HG02840 (cell line): Measurements from ENCODE around the gene DDX46.
"Not testable (repeated sequence)": the region's sequence is repeated elsewhere in the genome, so short reads cannot be mapped to it uniquely, and the experiment has no call there.

ENCODE experiments used
- ATAC-seq: cut with Tn5 transposase; IDR thresholded peaks from one replicate; pipeline ENCODE4 v1.9.1; 2021; ENCODE audit warnings: mild to moderate bottlenecking, moderate library complexity, moderate number of reproducible peaks; ENCODE audit not compliant: unreplicated experiment, low FRiP score

DDX46 gene, protein sequence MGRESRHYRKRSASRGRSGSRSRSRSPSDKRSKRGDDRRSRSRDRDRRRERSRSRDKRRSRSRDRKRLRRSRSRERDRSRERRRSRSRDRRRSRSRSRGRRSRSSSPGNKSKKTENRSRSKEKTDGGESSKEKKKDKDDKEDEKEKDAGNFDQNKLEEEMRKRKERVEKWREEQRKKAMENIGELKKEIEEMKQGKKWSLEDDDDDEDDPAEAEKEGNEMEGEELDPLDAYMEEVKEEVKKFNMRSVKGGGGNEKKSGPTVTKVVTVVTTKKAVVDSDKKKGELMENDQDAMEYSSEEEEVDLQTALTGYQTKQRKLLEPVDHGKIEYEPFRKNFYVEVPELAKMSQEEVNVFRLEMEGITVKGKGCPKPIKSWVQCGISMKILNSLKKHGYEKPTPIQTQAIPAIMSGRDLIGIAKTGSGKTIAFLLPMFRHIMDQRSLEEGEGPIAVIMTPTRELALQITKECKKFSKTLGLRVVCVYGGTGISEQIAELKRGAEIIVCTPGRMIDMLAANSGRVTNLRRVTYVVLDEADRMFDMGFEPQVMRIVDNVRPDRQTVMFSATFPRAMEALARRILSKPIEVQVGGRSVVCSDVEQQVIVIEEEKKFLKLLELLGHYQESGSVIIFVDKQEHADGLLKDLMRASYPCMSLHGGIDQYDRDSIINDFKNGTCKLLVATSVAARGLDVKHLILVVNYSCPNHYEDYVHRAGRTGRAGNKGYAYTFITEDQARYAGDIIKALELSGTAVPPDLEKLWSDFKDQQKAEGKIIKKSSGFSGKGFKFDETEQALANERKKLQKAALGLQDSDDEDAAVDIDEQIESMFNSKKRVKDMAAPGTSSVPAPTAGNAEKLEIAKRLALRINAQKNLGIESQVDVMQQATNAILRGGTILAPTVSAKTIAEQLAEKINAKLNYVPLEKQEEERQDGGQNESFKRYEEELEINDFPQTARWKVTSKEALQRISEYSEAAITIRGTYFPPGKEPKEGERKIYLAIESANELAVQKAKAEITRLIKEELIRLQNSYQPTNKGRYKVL

GRCh38 chr5:134758504-134759341, at the start of gene DDX46:
Gene DDX46, plus strand, starts transcription at chr5:134758779. Its CDS starts 160 bp downstream, at chr5:134758939.
- ATAC-seq: peak; percentile 91

DNA sequence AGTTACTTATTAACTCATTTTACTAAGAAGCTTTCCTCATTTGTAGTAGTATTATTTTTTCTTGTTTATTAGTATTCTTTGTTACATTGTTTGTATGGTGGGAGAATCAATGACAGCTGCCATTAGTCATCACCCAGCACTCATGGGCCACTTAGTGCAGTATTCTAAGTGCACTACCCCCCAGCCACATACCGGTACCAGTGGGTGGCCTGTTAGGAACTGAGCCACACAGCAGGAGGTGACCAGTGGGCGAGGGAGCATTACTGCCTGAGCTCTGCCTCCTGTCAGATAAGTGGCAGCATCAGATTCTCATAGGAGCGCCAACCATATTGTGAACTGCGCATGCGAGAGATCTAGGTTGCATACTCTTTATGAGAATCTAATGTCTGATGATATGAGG, 44.5 kb upstream of the DDX46 start:
- no peak for ATAC-seq

GRCh38 chr5:134714541-134714940, 44.0 kb upstream of the DDX46 start:
- no peak for ATAC-seq

DNA sequence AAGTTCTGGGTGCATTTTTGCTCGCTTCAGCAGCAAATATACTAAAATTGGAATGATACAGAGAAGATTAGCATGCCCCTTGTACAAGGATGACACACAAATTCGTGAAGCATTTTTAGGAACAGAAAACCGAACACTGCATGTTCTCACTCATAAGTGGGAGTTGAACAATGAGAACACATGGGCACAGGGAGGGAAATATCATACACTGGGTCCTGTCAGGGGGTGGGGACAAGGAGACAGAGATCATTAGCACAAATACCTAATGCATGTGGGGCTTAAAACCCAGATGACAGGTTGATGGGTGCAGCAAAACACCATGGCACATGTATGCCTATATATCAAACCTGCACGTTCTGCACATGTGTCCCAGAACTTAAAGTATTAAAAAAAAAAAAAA, 43.1 kb upstream of the DDX46 start:
- ATAC-seq: not testable (repeated sequence)

DNA sequence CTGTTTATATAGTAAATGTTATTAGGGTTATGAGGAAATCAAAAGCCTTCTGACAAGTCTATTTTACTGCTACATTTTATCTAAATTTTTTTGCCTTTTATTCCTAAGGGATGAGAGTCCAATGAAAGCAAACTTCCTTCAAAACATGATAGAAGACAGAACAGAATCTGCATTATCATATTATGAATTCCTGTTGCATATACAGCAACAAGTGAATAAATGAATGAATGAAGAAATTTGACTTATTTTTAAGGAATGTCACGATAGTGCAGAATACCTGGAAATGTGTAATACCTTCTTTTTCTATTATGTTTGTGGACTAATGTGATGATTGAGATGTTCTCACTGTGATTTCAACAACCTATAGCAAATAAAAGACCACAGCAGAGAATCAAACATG, 33.7 kb upstream of the DDX46 start:
- ATAC-seq: no peak

GRCh38 chr5:134732819-134733218, 25.8 kb upstream of the DDX46 start:
- no peak for ATAC-seq

DNA sequence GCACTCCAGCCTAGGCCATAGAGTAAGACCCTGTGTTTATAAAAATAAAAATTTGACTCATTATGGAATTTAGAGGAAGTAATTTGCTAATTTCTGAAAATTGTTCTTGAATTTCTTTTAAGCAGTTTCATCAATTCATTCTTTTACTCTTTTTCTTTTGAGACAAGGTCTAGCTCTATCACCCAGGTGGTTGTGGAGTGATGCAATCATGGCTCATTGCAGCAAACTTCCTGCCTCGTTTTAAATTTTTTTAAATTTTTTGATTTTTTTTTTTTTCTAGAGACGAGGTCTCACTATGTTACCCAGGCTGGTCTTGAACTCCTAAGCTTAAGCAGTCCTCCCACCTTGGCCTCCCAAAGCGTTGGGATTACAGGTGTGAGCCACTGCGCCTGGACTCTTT, 23.3 kb upstream of the DDX46 start:
- ATAC-seq: no peak

DNA sequence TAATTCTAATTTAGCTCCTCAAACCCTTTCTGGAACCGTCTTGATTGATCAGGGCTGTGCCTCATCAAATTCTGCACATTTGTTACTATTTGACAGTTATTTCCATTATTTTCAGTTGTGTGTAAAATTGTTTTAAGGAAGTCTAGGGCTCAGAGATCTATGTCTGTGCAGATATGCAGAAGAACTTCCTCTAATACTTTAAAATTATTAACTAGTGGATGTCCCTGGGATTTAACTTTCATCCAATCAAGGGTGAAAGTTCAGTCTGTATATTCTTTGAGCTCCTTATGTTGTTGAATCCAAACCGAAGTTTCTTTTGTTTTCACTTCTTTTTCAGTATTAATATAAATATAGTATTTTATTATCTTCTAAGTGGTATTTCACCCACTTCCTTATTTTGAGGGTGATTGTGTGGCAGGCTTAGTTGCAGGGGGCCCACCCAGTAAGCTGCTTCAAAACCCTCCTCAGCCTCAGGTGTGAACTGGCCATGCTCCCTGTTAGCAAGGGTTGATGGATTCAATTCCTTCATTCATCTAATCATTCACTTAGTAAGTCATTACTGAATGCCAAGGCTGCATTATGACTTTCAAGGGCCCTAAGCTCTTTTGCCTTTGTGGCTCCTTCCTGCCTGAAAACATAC, 22.3 kb upstream of the DDX46 start:
- ATAC-seq: no peak

GRCh38 chr5:134738133-134738962, 20.2 kb upstream of the DDX46 start, which contains the start of gene CAMLG:
Gene CAMLG, plus strand, starts transcription at chr5:134738548. Its CDS starts 73 bp downstream, at chr5:134738621.
- ATAC-seq: peak; percentile 96

DNA sequence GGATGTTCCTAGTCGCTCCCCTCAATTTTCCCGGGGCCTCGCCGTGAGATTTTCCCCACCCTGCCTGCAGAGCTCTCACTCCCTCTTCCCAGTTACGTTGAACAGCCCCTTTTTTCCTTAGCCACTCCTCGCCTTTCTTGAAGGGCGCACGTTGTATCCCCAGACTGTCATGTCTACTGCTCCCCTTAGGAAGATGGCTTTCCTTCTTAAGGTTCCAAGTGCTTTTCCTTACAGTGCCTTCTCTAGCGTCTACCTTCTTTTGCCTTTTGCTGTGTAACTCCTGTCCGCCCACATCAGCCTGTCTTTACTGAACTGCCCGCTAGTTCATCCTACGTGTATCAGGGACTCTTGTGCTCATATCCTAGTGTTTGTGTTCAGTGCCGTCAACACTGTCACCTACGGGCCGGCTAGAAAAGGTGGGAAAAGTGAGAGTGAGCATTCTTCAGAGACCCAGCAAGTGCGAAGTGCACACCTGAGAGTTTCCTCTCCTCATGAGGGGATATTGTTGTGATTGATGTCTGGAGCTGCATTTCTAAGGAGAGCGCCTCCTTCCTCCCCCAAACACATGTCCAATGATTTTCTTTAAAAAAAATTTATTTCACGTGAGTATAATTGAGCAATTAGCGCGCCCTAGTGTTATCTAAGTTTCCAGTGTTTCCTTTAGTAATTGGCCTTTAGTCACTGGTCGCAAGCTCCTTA, 19.5 kb upstream of the DDX46 start:
- ATAC-seq: no peak

DNA sequence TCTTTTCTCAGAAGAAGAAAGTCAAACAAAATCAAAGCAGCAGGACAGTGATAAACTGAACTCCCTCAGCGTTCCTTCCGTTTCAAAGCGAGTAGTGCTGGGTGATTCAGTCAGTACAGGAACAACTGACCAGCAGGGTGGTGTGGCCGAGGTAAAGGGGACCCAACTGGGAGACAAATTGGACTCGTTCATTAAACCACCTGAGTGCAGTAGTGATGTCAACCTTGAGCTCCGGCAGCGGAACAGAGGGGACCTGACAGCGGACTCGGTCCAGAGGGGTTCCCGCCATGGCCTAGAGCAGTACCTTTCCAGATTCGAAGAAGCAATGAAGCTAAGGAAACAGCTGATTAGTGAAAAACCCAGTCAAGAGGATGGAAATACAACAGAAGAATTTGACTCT, 17.5 kb upstream of the DDX46 start:
- no peak for ATAC-seq

DNA sequence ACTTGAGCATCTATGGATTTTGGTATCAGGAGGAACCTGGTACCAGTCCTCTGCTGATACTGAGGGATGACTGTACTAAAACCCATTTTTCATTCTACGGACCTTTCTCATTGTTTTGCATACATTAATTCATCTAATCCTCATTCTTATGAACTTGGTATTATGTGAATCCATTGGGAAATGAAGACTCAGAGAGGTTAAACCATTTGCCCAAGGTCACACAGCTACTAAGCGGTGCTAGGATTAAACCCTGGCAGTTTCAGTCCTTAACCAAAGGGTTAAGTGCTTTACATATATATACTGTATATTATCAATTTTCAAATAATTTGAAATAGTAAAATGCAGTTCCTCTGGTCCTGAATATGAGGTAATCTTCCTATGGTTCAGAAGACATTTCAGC, 16.4 kb upstream of the DDX46 start:
- ATAC-seq: no peak

DNA sequence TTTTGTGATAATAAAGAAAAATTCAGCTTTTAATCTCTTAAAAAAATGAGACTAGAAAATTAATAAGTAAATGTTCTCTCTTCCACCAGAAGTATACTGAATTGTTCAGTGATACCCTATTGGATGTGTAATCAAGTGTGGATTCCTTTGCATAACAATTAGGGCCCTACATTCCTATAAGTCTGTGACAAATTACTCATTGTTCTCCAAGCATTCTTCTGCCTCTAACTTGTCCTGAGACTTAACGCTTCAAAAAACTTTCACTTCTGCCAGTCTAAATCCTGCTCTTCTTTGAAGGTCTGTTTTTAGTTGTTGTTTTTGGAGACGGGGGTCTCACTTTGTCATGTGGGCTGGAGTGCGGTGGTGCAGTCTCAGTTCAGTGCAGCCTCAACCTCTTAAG, 9.2 kb upstream of the DDX46 start:
- no peak for ATAC-seq

DNA sequence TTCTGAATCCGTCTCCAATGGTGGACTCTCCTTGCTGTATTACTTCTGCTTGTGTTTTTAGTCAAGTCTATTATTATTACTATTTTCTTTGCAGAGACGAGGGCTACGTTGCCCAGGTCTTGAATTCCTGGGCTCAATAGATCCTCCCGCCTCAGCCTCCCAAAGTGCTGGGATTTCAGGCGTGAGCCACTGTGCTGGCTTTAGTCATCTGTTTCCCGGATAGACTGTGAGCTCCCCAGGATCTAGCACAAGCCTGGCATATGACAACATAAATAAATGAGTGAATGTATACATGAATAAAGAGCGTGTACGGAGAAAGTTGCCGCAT, 439 bp upstream of the DDX46 start:
- no peak for ATAC-seq

DNA sequence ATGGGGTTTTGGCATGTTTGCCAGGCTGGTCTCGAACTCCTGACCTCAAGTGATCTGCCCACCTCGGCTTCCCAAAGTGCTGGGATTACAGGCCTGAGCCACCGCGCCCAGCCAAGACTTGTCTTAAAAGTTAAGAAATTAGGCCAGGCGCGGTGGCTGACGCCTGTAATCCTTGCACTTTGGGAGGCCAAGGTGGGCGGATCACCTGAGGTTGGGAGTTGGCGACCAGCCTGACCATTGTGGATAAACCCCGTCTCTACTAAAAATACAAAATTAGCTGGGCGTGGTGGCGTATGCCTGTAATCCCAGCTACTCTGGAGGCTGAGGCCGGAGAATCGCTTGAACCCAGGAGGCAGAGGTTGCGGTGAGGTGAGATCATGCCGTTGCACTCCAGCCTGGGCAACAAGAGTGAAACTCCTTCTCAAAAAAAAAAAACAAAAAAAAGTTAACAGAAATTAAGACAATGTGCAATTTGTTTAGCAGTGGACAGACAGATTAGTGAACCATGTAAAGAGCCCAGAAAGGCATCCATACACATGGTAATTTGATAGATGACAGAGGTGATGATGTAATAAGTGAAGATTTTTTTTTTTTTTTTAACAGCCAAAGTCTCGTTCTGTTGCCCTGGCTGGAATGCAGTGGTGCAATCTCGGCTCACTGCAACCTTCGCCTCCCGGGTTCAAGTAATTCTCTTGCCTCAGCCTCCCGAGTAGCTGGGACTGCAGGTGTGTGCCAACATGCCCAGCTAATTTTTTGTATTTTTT, 9.1 kb downstream of the DDX46 start:
- ATAC-seq: not testable (repeated sequence)

GRCh38 chr5:134769206-134769605, 10.6 kb downstream of the DDX46 start:
- no peak for ATAC-seq

DNA sequence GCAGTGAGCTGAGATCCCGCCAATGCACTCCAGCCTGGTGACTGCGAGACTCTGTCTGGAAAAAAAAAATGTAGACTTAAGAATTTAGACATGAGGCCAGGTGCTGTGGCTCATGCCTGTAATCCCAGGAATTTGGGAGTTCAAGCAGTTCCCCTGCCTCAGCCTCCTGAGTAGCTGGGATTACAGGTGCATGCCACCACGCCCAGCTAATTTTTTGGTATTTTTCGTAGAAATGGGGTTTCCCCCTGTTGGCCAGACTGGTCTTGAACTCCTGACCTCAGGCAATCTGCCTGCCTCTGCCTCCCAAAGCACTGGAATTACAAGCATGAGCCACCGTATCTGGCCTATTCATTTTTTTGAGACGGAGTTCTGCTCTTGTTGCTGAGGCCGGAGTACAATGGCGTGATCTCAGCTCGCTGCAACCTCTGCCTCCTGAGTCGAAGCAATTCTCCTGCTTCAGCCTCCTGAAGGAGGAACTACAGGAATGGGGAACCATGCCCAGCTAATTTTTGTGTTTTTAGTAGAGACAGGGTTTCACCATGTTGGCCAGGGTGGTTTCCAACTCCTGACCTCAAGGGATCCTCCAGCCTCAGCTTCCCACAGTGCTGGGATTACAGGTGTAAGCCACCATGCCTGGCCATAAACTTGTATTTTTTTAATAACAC, 14.0 kb downstream of the DDX46 start:
- no peak for ATAC-seq
